AG10803 (cell line): ENCODE data around the gene RPUSD2.

ENCODE experiments used
- DNase-seq: peaks from one replicate; pipeline ENCODE4 v3.0.0; 2010; ENCODE audit warnings: low read depth
- H3K4me3 ChIP-seq: 2 replicates; pipeline ENCODE4 v1.5.1; 2011; ENCODE audit warnings: mild to moderate bottlenecking, low read length, control low read depth
- TF ChIP-seq, protein P1 (sequence below): conservative IDR thresholded peaks from 2 replicates; pipeline ENCODE4 v1.5.1; 2011; ENCODE audit warnings: mild to moderate bottlenecking, low read length, control low read depth, inconsistent platforms

Gene RPUSD2, protein sequence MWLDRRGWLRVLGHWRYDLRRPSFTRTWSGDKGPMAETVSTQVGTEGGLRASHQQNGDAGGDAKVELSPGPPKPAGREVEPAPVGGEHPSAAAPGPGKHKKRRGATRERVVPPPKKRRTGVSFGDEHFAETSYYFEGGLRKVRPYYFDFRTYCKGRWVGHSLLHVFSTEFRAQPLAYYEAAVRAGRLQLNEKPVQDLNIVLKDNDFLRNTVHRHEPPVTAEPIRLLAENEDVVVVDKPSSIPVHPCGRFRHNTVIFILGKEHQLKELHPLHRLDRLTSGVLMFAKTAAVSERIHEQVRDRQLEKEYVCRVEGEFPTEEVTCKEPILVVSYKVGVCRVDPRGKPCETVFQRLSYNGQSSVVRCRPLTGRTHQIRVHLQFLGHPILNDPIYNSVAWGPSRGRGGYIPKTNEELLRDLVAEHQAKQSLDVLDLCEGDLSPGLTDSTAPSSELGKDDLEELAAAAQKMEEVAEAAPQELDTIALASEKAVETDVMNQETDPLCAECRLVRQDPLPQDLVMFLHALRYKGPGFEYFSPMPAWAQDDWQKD

DNA sequence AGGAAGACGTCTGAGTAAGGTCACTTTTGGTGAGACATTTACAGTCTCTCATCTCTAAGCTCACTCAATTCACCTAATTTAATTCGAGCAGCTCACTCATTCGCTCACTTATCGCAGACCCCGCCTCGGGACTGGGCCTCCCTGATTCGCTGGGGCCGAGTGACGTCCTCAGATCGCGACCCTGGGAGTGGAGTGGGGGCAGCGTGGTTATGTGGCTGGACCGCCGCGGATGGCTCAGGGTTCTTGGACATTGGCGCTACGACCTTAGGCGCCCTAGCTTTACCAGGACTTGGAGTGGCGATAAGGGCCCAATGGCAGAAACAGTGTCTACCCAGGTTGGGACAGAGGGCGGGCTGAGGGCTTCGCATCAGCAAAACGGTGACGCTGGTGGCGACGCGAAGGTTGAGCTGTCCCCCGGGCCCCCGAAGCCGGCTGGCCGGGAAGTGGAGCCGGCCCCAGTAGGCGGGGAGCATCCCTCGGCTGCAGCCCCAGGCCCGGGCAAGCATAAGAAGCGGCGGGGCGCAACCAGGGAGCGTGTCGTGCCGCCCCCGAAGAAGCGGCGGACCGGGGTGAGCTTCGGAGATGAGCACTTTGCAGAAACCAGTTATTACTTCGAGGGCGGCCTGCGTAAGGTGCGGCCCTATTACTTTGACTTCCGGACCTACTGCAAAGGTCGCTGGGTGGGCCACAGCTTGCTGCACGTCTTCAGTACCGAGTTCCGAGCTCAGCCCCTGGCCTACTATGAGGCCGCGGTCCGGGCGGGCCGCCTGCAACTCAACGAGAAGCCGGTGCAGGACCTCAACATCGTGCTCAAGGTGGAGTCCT, at the start of gene RPUSD2:
Gene RPUSD2, plus strand, starts transcription at position 171 of the 825 bp plus-strand sequence. Its CDS starts 39 bp downstream, at position 210.
- TF ChIP-seq, protein P1, sequence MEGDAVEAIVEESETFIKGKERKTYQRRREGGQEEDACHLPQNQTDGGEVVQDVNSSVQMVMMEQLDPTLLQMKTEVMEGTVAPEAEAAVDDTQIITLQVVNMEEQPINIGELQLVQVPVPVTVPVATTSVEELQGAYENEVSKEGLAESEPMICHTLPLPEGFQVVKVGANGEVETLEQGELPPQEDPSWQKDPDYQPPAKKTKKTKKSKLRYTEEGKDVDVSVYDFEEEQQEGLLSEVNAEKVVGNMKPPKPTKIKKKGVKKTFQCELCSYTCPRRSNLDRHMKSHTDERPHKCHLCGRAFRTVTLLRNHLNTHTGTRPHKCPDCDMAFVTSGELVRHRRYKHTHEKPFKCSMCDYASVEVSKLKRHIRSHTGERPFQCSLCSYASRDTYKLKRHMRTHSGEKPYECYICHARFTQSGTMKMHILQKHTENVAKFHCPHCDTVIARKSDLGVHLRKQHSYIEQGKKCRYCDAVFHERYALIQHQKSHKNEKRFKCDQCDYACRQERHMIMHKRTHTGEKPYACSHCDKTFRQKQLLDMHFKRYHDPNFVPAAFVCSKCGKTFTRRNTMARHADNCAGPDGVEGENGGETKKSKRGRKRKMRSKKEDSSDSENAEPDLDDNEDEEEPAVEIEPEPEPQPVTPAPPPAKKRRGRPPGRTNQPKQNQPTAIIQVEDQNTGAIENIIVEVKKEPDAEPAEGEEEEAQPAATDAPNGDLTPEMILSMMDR = no peak
- peak within 1 kb of the TSS; percentile 96 for H3K4me3 ChIP-seq
- peak; percentile 83 for DNase-seq

DNA sequence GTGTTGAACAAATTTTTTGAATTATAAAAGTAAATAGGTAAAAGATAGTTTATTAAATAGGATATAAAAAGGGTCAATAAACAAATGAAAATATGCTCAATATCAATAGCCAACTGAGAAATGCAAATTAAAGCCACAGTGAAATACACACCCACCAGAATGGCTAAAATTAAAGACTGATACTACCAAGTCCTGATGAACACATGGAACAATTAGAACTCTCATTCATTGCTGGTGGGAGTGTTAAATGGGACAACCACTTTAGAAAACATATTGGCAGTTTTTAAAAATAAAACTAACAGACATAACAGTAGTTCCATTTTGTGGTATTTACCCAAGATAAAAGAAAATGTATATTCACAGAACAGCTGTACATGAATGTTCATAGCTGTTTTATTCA, 45.5 kb upstream of the RPUSD2 start:
- TF ChIP-seq, protein P1 = no peak
- H3K4me3 ChIP-seq = no peak overlapping the region
- DNase-seq = no peak

DNA sequence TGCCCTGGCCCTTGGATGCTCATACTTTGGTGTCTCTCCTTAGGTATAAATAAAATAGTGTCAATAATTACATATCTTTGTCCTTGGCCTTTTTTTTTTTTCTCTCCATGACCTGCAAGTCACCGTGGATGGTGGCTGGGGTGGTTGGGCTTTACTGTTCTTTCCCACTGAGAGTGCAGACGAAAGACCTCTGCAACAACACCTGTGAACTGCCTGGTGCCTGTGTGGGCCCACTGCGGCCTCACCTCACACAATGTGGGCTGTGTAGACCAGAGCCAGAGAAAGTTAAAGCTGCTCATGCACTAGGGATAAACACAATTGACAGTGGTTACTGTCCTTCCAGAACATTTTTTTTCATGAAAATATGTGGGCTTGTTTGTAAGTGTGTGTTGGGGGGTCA, 43.2 kb upstream of the RPUSD2 start:
- no peak for DNase-seq
- H3K4me3 ChIP-seq = no peak overlapping the region
- TF ChIP-seq, protein P1 = no peak

DNA sequence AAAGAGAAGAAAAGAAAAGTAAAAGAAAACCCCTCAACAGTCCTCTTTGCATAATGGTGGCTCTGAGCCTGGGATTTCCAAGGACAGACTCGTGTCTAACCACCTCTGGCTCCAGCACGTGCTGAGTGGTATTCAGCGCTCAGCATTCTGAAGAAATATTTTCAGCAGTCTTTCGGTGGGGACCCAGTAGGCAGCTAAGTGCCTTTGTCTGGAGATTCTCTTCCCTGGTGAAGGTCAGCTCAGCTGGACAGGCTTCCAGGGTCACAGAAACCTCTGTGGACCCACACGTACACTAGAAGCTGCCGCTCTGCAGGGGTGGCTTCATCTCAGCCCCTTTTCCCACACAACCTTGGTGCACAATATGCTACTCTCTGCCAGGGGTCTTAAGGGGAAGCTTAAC, 40.3 kb upstream of the RPUSD2 start:
- TF ChIP-seq, protein P1 = no peak
- no peak for DNase-seq
- no peak overlapping the region for H3K4me3 ChIP-seq

DNA sequence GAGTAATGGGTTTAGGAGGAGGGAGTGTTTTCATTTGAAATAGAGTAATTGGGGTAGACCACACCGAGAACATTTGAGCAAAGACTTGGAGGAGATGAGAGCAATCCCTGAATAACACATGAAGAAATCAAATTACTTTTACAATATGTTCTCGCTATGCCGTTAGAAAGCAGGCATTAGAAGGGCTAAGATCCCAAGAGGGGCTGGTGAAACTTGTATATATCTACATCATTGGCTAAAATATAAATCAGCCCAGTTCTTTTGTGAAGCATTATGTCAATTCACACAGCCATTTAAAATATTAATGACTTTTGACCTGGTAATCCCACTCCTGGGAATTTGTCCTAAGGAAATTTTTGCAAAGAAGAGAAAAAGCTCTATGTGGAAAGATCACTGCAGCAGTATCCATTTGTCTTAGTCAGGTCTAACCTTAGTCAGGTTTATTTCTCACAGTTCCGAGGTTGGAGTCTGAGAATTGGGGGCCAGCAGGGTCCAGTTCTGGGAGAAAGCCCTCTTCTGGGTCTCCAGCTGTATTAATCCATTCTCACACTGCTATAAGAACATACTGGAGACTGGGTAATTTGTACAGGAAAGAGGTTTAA, 35.2 kb upstream of the RPUSD2 start:
- TF ChIP-seq, protein P1 = no peak
- H3K4me3 ChIP-seq = no peak overlapping the region

DNA sequence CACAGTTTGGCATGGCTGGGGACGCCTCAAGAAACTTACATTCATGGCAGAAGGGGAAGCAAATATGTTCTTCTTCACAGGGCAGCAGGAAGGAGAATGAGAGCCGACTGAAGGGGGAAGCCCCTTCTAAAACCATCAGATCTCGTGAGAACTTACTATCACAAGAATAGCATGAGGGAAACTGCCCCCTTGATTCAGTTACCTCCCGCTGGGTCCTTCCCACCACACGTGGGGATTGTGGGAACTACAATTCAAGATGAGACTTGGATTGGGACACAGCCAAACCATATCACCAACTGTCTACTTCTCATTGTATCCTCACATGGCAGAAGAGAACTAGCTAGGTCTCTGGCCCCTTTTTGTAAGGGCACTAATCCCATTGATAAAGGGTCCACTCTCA, 34.7 kb upstream of the RPUSD2 start:
- TF ChIP-seq, protein P1 = no peak
- H3K4me3 ChIP-seq = no peak overlapping the region
- DNase-seq = no peak

More for the DNA sequence above, 35.2 kb upstream of the RPUSD2 start:
- no peak for DNase-seq
